HPDE6-E6E7 (cell line): ENCODE results near the gene C9orf78.
A peak's percentile ranks its signal among the peaks of the same experiment; 100 is the strongest.

ENCODE experiments used
- DNase-seq: peaks from one replicate; pipeline ENCODE4 v3.0.0; 2011; ENCODE audit warnings: missing footprints; ENCODE audit errors: extremely low spot score

Gene C9orf78, protein sequence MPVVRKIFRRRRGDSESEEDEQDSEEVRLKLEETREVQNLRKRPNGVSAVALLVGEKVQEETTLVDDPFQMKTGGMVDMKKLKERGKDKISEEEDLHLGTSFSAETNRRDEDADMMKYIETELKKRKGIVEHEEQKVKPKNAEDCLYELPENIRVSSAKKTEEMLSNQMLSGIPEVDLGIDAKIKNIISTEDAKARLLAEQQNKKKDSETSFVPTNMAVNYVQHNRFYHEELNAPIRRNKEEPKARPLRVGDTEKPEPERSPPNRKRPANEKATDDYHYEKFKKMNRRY

DNA sequence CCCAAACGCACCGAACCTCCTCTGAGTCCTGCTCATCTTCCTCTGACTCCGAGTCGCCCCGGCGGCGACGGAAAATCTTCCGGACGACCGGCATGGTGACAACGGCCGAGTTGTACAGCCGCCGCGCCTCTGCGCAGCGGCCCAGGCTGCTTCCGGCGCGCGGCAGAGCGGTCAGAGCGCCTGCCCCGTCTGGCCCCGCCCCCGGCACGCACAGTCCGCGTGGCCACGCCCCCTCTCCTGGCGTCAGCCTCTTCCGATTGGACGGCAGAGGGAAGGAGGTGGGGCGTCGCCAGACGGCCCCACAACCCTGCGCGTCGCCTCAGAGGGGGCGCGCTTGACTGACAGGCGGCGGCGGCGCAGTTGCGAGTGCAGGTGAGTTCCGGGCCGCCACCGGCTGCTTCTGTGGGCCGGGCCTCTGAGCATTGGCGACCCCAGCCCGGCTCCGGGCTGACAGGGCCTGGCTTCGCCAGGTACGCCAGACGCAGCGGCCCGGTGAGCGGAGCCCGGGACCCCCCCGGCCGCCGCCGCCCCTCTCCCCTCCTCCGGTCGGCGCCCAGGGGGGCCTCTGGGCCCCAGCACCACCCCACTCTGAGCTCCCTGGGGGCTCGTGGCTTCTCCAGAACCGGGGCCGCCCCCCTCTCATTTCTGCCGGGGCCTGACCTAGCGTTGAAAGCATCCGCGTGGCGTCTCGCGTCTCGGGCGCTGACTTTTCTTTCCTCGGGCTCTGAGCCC is at the start of gene C9orf78, which contains the start of gene USP20:
Gene C9orf78, minus strand, starts transcription at position 148 of the 732 bp plus-strand sequence. Its CDS starts 54 bp downstream, at position 94.
Gene USP20, plus strand, starts transcription at position 331 of the 732 bp plus-strand sequence. CDS start 17,098 bp downstream, outside the sequence.
- DNase-seq: peak; percentile 93

DNA sequence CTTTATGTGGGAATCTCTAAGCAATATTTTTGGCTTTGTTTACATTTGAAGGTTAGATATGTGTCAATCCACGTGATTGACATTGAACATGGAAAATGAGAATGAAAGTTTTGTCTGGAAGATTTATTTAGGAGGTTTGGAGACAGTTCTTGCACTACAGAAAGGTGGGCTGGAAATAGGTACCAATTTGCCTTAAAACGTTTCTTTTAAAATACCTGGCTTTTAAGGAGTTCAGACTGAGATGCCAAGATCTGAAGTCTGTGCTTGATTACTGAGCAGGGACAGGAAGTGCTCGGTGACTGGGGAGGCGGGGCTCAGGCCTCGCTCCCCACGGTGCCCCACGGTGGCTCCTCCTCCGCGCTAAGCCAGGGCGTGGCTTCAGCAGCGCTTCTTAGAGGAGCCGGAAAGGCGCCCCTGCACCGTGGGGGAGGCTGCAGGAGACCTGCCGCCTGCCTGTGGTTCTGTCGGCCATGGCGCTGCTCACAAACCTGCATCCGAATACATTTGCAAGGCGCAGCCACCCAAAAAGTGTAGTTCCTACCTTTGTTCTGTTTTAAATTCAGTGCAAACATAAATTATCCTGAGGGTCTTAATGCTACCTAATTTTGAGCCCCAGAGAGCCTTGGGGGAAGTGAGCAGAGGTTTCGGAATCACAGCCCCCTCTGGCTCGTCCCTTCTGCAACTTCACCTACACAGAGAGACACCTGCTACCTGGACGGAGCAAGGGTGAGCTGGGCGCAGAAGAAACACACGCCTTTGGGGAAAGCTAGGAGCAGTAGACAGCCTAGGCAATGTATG is 49.3 kb upstream of the C9orf78 start:
- peak; percentile 74 for DNase-seq

DNA sequence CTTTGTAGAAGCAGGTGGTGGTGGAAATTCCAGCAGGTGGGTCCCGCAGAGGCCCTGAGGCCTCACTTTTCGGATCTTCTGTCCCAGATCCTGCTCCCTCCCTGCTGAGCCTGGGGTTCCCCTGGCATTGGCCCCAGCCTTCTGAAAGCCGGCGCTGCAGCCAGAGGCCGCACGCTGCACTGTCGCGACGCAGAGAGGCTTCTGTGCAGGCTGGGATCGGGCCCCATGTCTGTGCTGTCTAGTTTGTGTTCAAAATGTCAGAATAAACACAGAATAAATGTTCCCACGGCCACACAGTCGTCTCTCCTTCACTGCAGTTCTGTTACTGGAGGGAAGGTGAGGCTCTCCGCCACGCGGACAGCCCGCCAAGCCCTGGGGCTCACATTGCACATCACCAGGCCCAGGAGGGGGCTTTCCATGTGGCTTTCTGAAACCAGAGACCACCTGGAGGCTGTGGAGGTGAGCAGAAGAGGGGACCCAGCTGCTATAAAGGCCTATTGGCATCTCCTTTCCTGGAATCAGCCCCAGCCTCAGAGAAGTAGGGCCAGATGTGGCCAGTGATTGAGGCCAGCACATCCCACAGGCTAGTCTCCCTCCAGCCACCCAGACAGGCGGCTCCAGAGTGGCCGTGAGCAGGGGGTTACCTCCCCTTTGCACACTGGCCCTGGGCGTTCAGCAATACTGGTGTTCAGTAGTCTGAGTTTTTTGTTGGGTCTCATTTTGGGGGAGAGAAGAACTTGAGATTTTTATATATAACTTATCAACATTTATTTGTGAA is 46.7 kb upstream of the C9orf78 start:
- DNase-seq: no peak

DNA sequence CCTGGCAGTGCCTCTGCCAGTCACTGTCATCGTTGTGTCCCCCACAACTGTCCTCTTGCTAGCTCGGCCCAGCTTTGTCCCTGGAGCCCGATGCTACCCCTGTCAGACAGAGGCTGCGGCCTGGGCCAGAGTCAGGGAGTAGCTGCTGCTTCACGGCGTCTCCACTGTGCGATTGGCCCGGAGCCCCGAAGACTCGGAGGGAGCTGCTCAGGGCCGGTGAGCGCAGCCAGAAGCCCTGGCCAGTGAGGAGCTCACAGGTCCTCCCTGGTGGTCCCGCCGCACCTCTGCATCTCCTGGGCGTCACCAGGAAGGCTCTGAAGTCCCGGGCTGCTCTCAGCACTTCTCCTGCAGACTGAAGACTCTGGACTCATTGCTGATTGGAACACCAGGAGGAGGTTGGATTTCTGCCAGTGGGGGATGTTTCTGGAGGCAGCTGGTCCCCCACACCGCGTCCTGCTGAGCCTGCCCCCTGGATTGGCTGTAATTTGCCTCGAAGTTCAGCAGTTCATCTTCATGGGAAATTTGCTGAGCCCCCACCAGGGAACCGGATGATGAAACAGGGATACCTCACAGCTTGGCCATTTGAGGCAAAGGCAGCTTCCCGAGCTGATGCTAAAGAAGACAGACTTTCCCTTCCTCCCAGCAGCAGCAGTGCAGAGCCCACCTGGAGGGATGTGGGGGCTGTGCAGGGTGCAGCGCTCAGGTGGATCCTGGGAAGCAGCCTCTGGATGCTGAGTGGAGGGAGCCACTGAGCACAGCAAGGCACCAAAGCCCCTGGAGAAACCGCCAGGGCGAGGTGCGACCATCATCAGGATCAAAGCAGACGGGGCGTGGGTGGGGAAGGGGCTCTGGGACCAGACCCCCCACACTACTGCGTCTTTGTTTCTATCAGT is 45.8 kb upstream of the C9orf78 start:
- no peak for DNase-seq

DNA sequence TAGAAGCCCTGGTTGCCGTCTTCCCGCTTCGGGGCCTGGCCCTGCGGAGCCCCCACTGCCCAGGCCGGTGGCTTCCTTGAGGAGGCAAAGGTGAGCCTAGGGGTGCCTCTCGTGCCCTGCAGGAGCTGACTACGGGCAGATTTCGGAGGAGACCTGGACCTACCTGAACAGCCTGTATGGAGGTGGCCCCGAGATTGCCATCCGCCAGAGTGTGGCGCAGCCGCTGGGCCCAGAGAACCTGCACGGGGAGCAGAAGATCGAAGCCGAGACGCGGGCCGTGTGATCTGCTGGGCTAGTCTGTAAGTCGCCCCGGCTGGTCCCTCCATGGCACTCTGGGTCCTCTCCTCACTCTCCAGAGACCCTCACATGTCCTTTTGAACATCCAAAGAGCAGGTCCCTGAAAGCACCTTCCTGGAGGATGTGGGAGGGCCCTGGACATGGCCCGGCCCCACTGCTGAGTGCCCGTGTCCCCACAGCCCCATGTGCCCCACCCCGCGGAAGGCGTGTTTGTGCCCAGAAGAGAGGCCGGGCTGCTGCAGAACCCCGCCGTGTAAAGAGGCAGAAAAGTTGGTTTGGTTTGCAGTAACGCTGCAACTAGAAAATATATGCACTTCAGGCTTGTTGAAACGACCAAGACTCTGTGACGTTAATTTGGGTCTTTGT is 45.0 kb upstream of the C9orf78 start:
- DNase-seq: no peak

DNA sequence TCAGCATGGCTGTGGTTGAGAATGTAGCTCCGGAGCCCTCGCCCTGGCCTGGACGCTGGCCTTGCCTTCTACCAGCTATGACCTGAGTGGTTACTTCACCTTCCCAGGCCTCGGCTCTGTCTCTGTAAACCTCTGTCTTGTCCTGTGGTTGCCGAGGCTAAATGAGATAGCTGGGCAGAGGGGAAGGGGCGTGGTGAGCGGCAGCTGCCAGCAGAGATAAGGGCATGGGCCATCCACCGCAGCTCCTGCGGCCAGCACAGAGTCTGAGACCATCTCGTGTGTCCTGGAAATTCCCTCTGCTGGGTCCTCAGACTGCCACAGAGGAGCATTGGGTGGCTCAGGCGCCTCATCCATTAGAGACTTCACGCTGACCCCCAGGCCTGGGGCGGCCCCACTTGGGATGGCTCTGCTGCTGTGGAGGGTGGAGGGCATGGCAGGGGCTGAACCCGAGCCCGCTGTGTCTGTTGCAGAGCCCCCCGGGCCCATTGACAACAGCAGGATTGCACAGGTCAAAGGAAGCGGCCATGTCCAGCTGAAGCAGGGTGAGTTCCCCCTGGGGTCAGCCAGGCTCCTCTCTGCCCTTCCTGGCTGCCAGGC is 44.1 kb upstream of the C9orf78 start:
- DNase-seq: no peak

DNA sequence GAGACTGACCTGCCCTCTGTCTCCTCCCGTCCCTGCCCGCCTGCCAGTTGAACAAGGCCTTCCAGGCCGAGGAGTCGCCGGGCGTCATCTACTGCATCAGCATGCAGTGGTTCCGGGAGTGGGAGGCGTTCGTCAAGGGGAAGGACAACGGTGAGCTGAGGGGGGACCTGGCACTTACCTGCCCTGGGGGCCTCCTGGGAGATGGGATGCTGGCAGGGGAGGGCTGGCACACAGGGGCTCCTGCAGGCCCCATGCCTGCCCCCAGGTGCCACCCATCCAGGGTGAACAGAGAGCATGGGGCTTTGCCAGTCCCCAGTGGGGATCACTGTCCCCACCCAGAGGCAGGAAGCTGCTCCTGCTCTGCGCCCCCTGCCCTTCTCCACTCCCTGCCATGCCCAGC is 43.2 kb upstream of the C9orf78 start:
- DNase-seq: no peak

DNA sequence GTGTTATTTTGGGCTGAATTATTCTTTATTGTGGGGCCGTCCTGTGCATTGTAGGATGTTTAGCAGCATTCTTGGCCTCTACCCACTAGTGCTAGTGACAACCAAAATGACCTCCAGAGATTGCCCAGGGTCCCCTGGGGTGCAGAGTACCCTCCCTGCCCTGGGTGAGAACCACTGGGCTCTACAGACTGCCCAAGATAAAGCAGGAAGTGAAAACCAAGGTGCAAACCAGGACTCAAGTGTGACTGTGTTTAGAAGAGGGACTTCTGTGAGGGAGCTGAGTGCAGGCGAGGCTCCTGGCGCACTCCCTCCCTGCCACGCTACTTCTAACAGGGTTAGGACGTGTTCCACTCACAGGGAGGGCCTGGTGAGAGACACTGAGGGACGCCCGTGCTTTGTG is 41.7 kb upstream of the C9orf78 start:
- no peak for DNase-seq

DNA sequence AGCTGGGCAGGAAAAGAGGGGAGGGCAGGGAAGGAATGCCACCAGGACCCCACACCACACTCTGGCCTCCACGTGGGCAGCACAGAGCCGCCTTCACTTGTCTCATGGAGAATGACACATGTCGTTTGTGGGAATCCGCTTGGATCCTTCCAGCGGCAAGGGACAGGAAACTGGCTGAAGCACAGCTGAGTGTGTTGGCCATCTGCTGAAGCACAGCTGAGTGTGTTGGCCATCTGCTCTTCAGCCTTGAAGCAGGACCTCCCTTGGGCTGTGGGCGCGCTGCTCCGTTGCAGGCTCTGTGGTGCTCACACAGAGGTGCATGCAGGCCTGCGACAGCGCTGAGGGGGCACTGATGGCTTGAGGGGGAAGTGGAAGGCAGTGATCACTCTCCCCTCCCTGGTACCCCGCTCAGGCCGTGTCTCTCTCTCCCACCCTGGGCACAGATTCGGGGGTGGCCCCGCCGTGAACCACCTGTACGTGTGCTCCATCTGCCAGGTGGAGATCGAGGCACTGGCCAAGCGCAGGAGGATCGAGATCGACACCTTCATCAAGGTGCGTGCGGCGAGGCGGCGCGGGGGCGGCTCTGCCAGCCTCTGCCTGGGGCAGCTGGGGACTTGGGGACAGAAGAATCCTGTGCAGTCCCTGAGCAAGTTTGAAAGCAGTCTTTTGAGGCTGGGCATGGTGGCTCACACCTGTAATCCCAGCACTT is 40.8 kb upstream of the C9orf78 start:
- DNase-seq: no peak

DNA sequence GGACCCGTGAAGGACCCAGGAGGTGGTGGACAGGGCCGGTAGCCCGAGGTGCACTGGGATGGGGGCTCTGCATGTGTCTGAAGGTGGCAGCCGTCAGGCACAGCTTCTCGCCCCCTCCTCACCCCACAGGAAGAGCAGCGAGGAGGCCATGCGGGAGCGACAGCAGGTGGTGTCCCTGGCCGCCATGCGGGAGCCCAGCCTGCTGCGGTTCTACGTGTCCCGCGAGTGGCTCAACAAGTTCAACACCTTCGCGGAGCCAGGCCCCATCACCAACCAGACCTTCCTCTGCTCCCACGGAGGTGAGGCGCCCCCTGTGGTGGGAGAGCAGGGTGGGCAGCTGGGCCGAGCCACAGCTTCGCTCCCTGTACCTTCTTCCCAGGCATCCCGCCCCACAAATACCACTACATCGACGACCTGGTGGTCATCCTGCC is 40.1 kb upstream of the C9orf78 start:
- DNase-seq: no peak

DNA sequence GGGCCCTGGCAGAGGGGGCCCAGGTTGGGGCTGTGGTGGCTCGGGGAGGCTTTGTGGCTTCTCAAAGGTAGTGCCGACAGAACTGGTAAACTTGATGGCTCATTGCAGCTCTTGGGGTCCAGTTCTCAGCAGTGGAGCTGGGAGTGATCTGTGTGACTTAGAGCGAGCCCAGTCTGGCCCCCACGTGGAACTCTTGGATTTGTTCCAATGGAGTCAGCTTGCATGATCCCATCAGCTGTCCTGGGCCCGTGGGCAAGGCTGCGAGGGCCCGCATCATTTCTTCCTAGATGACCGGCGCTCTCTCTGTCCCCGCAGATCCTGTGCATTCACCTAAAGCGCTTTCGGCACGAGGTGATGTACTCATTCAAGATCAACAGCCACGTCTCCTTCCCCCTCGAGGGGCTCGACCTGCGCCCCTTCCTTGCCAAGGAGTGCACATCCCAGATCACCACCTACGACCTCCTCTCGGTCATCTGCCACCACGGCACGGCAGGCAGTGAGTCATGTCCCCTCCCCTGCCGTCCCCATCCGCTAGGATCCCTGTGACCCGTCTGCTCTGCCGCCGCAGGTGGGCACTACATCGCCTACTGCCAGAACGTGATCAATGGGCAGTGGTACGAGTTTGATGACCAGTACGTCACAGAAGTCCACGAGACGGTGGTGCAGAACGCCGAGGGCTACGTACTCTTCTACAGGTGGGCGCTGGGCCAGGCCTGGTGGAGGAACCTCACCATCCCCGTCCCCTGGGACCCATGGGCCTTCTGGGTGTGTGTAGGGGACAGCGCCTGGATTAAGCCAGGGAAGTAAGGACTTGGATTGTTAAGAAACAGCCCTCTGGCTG is 39.4 kb upstream of the C9orf78 start:
- DNase-seq: no peak

DNA sequence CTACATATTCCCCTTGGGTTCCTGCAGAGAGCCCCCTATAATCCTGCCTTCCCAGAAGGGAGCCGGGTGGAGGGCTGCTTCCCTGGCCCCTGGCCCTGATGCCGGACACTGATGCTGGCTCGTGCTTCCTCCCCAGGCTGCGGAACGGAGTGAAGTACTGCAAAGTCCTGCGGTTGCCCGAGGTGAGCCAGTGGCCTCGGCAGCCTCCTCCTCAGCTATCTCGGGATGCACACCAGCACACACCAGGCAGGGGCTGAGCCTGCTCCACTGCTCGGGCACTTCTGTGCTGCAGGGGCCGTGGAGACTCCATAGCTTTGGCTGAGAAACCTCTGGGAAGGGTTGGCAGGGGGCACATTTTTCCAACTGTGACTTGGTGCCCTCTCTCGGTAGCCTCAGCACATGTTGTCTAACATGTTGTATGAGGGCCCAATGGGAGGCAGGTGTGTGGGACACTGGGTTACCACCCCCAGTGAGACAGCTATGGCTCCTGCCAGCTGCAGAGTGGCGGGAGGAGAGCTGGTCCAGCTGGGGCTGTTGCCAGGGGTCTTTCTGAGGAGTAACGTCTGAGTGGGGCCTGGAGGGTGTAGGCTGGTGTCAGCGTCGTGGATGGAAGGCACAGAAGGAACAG is 38.6 kb upstream of the C9orf78 start:
- no peak for DNase-seq

DNA sequence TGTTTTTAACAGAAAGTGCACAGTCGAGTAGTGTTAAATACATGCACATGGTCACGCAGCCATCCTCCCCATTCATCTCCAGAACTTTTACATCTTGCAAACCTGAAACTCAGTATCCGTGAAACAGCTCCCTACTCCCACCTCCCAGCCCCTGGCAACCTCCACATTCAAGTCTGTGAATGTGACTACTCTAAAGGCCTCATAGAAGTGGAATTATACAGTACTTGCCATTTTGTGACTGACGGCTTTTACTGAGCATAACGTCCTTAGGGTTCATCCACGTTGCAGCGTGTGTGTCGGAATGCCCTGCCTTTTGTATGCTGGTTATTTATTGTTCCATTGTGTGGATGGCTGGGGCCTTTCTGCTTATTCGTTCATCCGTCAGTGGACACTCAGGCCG is 36.0 kb upstream of the C9orf78 start:
- DNase-seq: no peak

DNA sequence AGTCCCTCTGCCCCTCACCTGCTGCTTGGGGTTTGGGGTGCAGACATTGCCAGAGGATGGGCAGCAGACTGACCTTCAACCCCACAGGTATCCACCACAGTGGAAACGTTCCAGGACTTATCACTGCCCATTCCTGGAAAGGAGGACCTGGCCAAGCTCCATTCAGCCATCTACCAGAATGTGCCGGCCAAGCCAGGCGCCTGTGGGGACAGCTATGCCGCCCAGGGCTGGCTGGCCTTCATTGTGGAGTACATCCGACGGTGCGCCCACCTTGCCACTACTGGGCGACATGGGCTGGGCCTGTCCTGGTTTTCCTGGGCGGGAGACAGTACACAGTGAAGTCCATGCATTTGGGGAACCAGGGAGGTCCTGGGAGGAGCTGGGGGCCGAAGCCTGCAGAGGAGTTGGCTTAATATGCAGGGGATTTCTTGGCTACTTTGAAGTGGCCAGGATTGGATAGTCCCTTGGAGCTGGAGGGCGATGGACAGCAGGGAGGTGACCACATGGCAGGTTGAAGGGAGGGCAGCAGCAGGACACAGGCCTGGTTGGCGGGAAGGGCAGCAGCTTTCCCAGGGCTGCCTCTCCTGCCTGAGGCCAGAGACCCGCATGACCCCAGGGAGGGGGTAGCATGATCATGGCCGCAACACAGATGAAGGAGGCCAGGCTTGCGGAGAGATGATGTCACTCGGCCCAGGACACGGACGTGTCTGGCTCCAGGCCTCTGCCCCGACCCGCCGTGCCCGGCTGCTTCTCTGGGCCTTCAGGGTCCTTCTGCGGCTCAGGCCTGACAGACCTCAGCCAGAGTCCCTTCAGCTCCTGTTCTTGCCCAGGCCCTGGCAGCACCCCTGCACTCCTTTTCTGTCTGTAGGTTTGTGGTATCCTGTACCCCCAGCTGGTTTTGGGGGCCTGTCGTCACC is 34.8 kb upstream of the C9orf78 start:
- no peak for DNase-seq

DNA sequence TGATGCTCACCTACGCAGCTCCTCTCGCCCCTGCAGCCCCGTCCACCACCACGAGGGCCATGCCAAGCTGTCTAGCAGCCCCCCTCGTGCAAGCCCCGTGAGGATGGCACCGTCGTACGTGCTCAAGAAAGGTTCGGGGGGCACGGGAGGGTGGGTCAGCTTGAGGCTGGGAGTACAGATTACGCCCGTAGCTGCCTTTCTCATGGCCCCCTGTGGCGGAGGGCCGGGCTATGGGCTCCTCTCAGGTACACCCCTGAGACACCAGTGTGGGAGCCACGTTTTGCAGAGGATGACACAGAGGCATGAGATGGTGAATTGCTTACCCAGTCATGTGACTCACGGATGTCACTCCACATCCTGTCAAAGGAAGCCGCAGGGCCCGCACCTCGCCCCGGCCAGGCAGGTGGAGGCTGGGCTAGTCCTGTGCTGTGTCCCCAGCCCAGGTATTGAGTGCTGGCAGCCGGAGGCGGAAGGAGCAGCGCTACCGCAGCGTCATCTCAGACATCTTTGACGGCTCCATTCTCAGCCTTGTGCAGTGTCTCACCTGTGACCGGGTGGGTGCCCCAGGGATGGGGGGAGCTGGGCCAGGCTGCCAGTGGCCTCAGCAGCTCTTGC is 33.9 kb upstream of the C9orf78 start:
- no peak for DNase-seq
